Neural cell (in vitro differentiated cells): Measurements from ENCODE around the gene LGALS14. TPM values are rescaled to one million over a fixed set of nuclear protein-coding genes. Genes with fewer than 3 reads are reported as not detected.

Experiments
- H2AFZ ChIP-seq: fragments of 200-600, 300-800 bp; sonication (generic), shearing (Covaris generic); 2 replicates; pipeline ENCODE4 v1.6.0; 2014; ENCODE audit warnings: low read depth, mild to moderate bottlenecking, antibody characterized with exemption, low read length, moderate library complexity
- H3F3A ChIP-seq: fragments of 200-600 bp; shearing (Covaris generic); 2 replicates; pipeline ENCODE4 v1.6.1; 2016; ENCODE audit warnings: mild to moderate bottlenecking, moderate library complexity, mixed read lengths, antibody characterized with exemption, low read length; ENCODE audit not compliant: insufficient read depth, poor library complexity, severe bottlenecking
- H3K27ac ChIP-seq: fragments of 200-600, 300-800 bp; sonication (generic), shearing (Covaris generic); 2 replicates; pipeline ENCODE4 v1.5.1; 2014; ENCODE audit warnings: mild to moderate bottlenecking, low read length, moderate library complexity
- H3K27me3 ChIP-seq: fragments of 300-800, 200-600 bp; sonication (generic), shearing (Covaris generic); 2 replicates; pipeline ENCODE4 v1.6.0; 2014; ENCODE audit warnings: mild to moderate bottlenecking, low read depth, low read length, moderate library complexity; ENCODE audit not compliant: insufficient read depth
- H3K36me3 ChIP-seq: fragments of 300-800, 200-600 bp; sonication (generic), shearing (Covaris generic); 2 replicates; pipeline ENCODE4 v1.5.1; 2014; ENCODE audit warnings: mild to moderate bottlenecking, antibody characterized with exemption, low read length, moderate library complexity; ENCODE audit not compliant: insufficient read depth
- H3K4me2 ChIP-seq: fragments of 300-800, 200-600 bp; sonication (generic), shearing (Covaris generic); 2 replicates; pipeline ENCODE4 v1.6.0; 2014; ENCODE audit warnings: mild to moderate bottlenecking, low read length
- H3K4me3 ChIP-seq: fragments of 300-800, 200-600 bp; sonication (generic), shearing (Covaris generic); 2 replicates; pipeline ENCODE4 v1.5.1; 2014; ENCODE audit warnings: mild to moderate bottlenecking, low read length, moderate library complexity
- H3K79me2 ChIP-seq: fragments of 200-600 bp; shearing (Covaris generic); replicated peaks from 2 replicates; pipeline ENCODE4 v1.6.0; 2014; ENCODE audit warnings: mild to moderate bottlenecking, low read length, moderate library complexity; ENCODE audit not compliant: insufficient read depth
- H3K9ac ChIP-seq: fragments of 300-800, 200-600 bp; sonication (generic), shearing (Covaris generic); 2 replicates; pipeline ENCODE4 v1.6.1; 2016; ENCODE audit warnings: mild to moderate bottlenecking, low read length, mixed read lengths
- H3K9me2 ChIP-seq: fragments of 200-600 bp; shearing (Covaris generic); 2 replicates; pipeline ENCODE4 v1.6.1; 2016; ENCODE audit warnings: mild to moderate bottlenecking, low read length, mixed read lengths; ENCODE audit not compliant: insufficient read depth
- H3K9me3 ChIP-seq: fragments of 200-600, 300-800 bp; sonication (generic), shearing (Covaris generic); 2 replicates; pipeline ENCODE4 v1.6.1; 2016; ENCODE audit warnings: mild to moderate bottlenecking, mixed run types, low read length, moderate library complexity, mixed read lengths
- H4K20me1 ChIP-seq: fragments of 200-600 bp; shearing (Covaris generic); 2 replicates; pipeline ENCODE4 v1.6.1; 2016; ENCODE audit warnings: mild to moderate bottlenecking, mixed run types; ENCODE audit not compliant: insufficient read depth
- CTCF ChIP-seq: fragments of 450-650 bp; IDR thresholded peaks from 2 replicates; pipeline ENCODE4 v1.5.1; 2014; ENCODE audit warnings: antibody characterized with exemption, mild to moderate bottlenecking, moderate library complexity; ENCODE audit not compliant: poor library complexity, severe bottlenecking
- EP300 ChIP-seq: fragments of 450-650 bp; conservative IDR thresholded peaks from 2 replicates; pipeline ENCODE4 v1.6.1; 2014; ENCODE audit warnings: antibody characterized with exemption, mild to moderate bottlenecking, moderate library complexity; ENCODE audit not compliant: poor library complexity, severe bottlenecking
- EZH2 ChIP-seq: fragments of 200-600, 300-800 bp; shearing (Covaris generic), sonication (generic); IDR thresholded peaks from 2 replicates; pipeline ENCODE4 v1.6.1; 2014; ENCODE audit warnings: antibody characterized with exemption, low read length, borderline replicate concordance, mild to moderate bottlenecking; ENCODE audit not compliant: insufficient read depth, poor library complexity, severe bottlenecking
- MXI1 ChIP-seq: fragments of 450-650 bp; conservative IDR thresholded peaks from 2 replicates; pipeline ENCODE4 v1.6.1; 2014; ENCODE audit warnings: antibody characterized with exemption, mild to moderate bottlenecking; ENCODE audit not compliant: poor library complexity, severe bottlenecking
- POLR2AphosphoS5 ChIP-seq: IDR thresholded peaks from 2 replicates; pipeline ENCODE4 v1.6.1; 2012
- RAD21 ChIP-seq: fragments of 450-650 bp; conservative IDR thresholded peaks from 2 replicates; pipeline ENCODE4 v1.6.1; 2014; ENCODE audit warnings: antibody characterized with exemption, mild to moderate bottlenecking, moderate library complexity
- REST ChIP-seq: IDR thresholded peaks from 2 replicates; pipeline ENCODE4 v1.6.1; 2012; ENCODE audit warnings: borderline replicate concordance
- SMC3 ChIP-seq: fragments of 450-650 bp; conservative IDR thresholded peaks from 2 replicates; pipeline ENCODE4 v1.6.1; 2014; ENCODE audit warnings: antibody characterized with exemption, mild to moderate bottlenecking, moderate library complexity; ENCODE audit not compliant: poor library complexity
- TAF1 ChIP-seq: IDR thresholded peaks from 2 replicates; pipeline ENCODE4 v1.6.1; 2012; ENCODE audit warnings: low read depth
- polyA plus RNA-seq: library from polyadenylated mRNA; depleted of rRNA; stranded (reverse); fragments of >200 nt; gene quantifications from 2 replicates; pipeline ENCODE4 v1.2.3, GENCODE V29; 2014

The LGALS14 gene
- polyA plus RNA-seq, 1 donor from 2014 or later: 0.53 TPM

GRCh38 chr19:39698535-39698934 is 5.7 kb upstream of the LGALS14 start:
- TF ChIP-seq REST (no peak), CTCF (no peak), RAD21 (no peak), POLR2AphosphoS5 (no peak), TAF1 (no peak), SMC3 (no peak), MXI1 (no peak), EZH2 (no peak), EP300 (no peak)
- Histone ChIP-seq H3K27me3 (no peaks in the 10 kb centered on the region), H3K27ac (no peak overlapping the region), H2AFZ (no peak overlapping the region), H3K79me2 (no peaks in the 10 kb centered on the region), H4K20me1 (no peaks in the 10 kb centered on the region), H3K36me3 (no peaks in the 10 kb centered on the region), H3K9me2 (no peaks in the 10 kb centered on the region), H3K4me2 (no peak overlapping the region), H3F3A (no peaks in the 10 kb centered on the region), H3K9ac (no peak overlapping the region), H3K4me3 (no peak overlapping the region), H3K9me3 (no peaks in the 10 kb centered on the region)

GRCh38 chr19:39701291-39701690 is 3.0 kb upstream of the LGALS14 start:
- Histone ChIP-seq H3K9me2 (no peaks in the 10 kb centered on the region), H3K27me3 (no peaks in the 10 kb centered on the region), H3K9me3 (no peaks in the 10 kb centered on the region), H3K4me2 (no peak overlapping the region), H3F3A (no peaks in the 10 kb centered on the region), H3K9ac (no peak overlapping the region), H3K79me2 (no peaks in the 10 kb centered on the region), H3K27ac (no peak overlapping the region), H2AFZ (no peak overlapping the region), H3K36me3 (no peaks in the 10 kb centered on the region), H4K20me1 (no peaks in the 10 kb centered on the region), H3K4me3 (no peak overlapping the region)
- no peak for TF ChIP-seq MXI1
